Tibial nerve (tissue), 4 donors: ENCODE measurements around the gene CISD3.

ENCODE experiments used
- EP300 ChIP-seq, 2 donors: sonication (generic); formaldehyde crosslinking; IDR thresholded peaks; one replicate each; pipeline ENCODE4 v1.6.1; 2017; ENCODE audit warnings: antibody characterized with exemption in 2 of 2, mild to moderate bottlenecking in 1 of 2
- POLR2A ChIP-seq, 2 donors: fragments of 450-650 bp; IDR thresholded peaks; one replicate each; pipeline ENCODE4 v1.6.1; 2017; ENCODE audit warnings: antibody characterized with exemption in 2 of 2, mild to moderate bottlenecking in 2 of 2, moderate library complexity in 2 of 2
- TF ChIP-seq, protein P1 (sequence below), 5 experiments: fragments of 200-600 bp in 3 of 5; fragments of 450-650 bp in 2 of 5; sonication (generic) in 3 of 5; IDR thresholded peaks; one replicate each; pipeline ENCODE4 v1.5.1; 2016 to 2019; ENCODE audit warnings: antibody characterized with exemption in 5 of 5, mild to moderate bottlenecking in 3 of 5, moderate library complexity in 2 of 5

DNA sequence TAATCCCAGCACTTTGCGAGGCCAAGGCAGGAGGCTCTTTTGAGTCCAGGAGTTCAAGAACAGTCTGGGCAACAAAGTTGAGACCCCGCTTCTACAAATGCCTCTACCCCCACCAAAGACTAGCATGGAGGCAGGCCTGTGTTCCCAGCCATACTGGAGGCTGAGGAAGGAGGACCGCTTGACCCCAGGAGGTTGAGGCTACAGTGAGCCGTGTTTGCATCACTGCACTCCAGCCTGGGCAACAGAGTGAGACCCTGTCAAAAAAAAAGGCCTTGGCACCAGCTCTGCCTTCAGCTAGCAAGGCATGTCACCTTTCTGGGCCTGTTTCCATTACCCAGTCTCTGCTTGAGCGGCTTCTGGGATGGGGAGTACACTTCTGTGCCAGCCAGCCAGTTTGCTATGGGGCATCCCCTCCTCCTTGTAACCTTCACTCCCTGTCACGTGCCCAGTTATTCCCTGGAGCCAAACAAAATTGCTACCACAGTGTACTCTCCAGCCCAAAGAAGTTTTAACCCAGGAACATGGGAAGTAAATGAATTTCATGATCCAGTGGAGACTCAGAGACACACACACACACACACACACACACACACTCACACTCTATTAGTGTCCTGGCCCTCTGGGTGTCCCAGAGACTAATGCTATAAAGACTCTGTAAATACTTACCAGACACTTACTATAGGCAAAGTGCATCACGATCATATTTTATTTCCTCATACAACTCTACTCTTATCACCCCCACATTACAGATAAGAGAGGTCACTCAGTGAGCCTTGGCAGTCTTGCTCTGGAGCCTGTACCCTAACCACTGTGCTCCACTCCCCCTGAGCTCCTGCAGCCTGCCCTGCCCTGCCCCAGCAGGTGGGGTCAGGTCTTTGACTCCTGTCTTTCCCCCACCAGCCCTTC, 2.5 kb downstream of the CISD3 start:
- no peak for TF ChIP-seq POLR2A (IDR thresholded peaks at IDR 0.05)
- TF ChIP-seq, protein P1, sequence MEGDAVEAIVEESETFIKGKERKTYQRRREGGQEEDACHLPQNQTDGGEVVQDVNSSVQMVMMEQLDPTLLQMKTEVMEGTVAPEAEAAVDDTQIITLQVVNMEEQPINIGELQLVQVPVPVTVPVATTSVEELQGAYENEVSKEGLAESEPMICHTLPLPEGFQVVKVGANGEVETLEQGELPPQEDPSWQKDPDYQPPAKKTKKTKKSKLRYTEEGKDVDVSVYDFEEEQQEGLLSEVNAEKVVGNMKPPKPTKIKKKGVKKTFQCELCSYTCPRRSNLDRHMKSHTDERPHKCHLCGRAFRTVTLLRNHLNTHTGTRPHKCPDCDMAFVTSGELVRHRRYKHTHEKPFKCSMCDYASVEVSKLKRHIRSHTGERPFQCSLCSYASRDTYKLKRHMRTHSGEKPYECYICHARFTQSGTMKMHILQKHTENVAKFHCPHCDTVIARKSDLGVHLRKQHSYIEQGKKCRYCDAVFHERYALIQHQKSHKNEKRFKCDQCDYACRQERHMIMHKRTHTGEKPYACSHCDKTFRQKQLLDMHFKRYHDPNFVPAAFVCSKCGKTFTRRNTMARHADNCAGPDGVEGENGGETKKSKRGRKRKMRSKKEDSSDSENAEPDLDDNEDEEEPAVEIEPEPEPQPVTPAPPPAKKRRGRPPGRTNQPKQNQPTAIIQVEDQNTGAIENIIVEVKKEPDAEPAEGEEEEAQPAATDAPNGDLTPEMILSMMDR (IDR thresholded peaks at IDR 0.05) = no peak
- TF ChIP-seq EP300 (IDR thresholded peaks at IDR 0.05) = no peak
